GM21717 (cell line): ENCODE measurements around the gene TEX9.

Experiments
- ATAC-seq: cut with Tn5 transposase; IDR thresholded peaks from one replicate; pipeline ENCODE4 v1.9.1; 2021; ENCODE audit warnings: mild to moderate bottlenecking, moderate library complexity; ENCODE audit not compliant: unreplicated experiment

Gene TEX9

GRCh38 chr15:56440214-56440770 is 75.1 kb downstream of the TEX9 start:
- no peak for ATAC-seq

DNA sequence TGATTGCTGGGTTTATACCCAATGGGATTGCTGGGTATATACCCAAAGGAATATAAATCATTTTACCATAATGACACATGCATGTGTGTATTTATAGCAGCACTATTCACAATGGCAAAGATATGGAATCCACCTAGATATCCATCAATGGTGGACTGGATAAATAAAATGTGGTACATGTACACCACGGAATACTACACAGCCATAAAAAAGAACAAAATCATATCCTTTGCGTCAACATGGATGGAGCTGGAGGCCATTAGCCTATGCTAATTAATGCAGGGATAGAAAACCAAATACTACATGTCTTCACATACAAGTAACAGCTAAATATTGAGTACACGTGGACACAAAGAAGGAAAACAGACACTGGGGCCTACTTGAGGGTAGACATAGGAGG is 77.1 kb downstream of the TEX9 start:
- no peak for ATAC-seq

DNA sequence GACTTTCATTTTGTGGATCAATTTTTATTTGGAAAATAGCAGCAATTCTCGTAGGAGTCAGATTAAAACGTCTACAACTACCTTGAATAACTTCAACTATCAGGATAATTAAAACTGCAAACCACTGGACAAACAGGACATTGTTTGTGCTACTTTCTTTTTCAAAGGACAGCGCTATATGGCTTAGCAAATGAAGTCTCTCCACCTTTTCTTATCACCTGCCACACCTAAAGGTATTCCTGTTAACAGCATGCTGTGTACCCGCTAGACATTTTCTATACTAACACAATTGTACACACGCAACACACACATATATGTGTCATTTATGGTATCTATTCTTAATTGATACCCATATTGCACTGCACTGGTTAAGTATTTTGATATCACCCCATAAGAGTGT is 80.5 kb downstream of the TEX9 start:
- no peak for ATAC-seq

GRCh38 chr15:56454836-56455235 is 89.6 kb downstream of the TEX9 start:
- no peak for ATAC-seq

DNA sequence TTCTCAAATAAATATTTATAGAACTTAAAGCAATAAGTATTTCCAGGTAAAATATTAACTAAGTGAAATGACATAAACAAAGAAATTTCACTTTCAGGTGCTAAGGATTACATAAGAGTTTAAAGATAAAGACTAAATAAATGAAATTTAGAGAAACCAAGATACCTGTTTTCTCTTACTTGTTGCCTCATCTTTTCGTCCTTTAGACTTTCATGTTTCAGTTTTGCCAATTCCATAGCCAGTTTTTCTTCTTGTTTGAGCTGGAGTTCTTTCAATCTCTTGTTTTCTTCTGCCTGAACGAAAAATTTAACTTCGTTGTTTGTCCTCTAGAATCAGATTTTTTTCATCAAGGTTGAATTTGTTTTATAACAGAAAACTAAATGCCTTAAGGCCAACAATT is 91.0 kb downstream of the TEX9 start:
- ATAC-seq = no peak

DNA sequence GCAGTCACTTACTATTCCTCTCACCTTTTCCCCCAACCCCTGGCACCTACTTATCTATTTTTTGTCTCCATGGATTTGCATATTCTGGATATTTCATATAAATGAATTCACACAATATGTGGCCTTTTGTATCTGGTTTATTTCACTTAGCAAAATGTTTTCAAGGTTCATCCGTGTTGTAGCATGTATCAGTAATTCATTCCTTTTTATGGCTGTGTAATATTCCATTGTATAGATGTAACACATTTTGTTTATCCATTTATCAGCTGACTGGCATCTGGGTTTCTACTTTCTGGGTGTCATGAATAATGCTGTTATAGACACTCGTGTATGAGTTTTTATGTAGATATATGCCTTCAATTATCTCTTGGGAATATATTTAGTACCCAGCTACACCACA is 93.9 kb downstream of the TEX9 start:
- ATAC-seq = no peak

DNA sequence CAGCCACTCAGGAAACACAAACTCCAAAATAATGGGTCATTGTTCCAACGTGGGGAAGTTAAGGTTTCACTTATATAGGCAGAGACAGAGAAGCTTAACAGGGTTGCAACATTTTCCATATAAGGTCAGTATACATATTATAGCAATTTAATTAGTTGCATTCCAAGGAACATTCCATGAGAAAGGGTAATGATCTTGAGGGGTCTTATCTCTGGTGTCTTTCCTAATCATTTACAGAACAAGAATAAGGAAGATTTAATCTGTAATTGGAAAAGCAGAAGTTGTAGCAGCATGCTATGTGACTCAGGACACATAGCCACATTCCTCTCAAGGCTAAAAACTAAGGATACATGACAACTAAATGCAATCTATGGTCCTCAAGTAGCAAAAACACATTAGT is 94.8 kb downstream of the TEX9 start:
- ATAC-seq = no peak

DNA sequence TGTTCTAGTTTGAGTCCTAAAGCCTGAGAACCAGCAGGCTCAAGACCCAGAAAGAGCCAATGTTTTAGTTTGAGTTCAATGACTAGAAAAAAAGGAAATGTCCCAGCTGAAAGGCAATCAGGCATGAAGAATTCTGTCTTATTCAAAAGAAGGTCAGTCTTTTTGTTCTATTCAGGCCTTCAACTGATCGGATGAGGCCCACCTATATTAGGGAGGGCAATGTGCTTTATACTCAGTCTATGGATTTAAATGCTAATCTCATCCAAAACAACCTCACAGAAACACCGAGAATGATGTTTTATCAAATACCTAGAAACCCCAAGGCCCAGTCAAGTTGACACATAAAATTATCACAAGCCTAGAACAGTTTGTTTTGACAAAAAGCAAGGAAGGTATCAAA is 95.7 kb downstream of the TEX9 start:
- ATAC-seq = no peak

- ATAC-seq = peak; percentile 98
Observed at GRCh38 chr15:56464893-56465520, 99.8 kb downstream of the TEX9 start, which contains the start of gene MNS1. Gene MNS1 (minus strand): TSS chr15:56465137. CDS start chr15:56464972, 165 bp downstream.

- no peak for ATAC-seq
Observed at GRCh38 chr15:56467616-56468015, 102.4 kb downstream of the TEX9 start.

GRCh38 chr15:56468401-56468800 is 103.2 kb downstream of the TEX9 start:
- peak; percentile 53 for ATAC-seq

DNA sequence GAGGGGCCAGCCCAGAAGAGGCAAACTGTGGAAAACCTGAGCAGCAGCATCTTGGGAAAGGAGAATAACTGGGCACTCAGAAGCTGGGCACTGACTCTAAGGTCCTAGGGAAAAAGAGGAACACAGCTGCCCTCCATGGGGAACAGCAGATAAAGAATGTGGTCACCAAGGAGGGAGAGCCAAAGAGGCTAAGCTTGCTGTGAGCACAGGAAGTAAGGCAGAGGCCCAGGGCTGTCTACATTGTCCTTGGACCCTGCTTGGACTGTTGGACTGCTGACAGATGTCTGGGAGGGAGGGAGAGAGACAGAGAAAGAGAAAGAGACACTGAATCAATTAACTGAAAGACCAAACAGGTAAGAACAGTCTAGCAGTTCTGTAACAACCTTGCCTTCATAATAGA is 104.3 kb downstream of the TEX9 start:
- no peak for ATAC-seq

GRCh38 chr15:56471440-56472069 is 106.3 kb downstream of the TEX9 start:
- ATAC-seq = no peak

DNA sequence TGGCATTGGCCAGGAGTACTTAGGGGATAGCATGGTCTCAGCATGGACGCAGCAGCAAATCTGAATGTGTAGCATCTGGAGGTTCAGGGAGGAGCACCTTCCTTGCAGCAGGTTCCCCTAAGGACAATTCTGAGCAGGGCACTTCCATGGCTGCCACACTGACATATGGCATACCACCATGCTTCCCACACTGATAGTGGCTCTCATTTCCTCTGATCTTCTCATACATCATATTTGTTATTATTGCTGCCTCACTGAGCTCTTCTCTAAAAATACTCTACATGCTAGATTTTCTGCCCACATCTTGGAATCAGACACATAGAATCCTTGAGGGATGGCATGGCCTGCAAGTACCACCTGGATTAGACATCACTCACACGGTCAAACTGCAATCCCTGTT is 107.1 kb downstream of the TEX9 start:
- no peak for ATAC-seq

GRCh38 chr15:56473017-56473416 is 107.8 kb downstream of the TEX9 start:
- ATAC-seq = no peak

DNA sequence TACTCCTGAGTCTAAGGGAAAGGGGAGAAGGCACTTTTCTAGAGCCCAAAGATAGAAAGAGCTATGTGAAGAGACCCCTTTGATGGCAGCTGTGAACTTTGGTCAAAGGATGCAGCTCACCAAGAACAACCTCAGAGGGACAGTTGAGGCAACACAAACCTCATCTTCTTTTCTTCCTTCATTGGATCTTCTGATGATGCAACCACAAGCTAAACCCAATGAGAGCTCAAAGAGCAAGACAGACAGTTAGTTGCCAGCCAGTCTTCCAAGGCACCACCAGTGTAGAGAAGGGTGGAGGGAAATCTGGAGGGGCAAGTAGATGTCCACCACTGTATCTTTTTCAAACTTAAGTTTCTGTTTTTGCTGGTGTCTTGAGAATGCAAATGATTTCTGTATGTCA is 110.1 kb downstream of the TEX9 start:
- ATAC-seq = no peak
